Measurements from ENCODE around the gene SSR2. TPM values are rescaled to one million over a fixed set of nuclear protein-coding genes. Genes with fewer than 3 reads are reported as not detected.
"Not testable (repeated sequence)": the region's sequence is repeated elsewhere in the genome, so short reads cannot be mapped to it uniquely, and the experiment has no call there.

Gene SSR2
- total RNA-seq, 2 experiments from 2014 or later = 235 to 273 TPM

DNA sequence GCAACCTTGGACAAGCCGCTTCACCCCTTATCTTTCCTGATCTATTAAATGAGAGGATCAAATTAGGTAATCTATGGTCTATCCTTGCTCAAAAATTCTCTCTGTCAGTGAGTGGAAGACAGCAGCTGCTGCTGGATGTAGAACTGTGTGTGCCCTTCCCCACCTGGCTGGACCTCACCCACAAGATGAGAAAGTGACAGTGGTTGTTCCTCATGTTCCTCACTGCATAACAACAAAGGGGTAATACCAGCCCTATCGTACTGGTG lies 16.9 kb downstream of the SSR2 start:
- CTCF ChIA-PET = interaction anchor here (0.9 to 2.2 kb wide), 2 partner anchors 7 to 170 kb away, joined by 3 to 6 read pairs; no protein-coding TSS in a partner anchor
- POLR2A ChIA-PET = no interaction called here
- H3K36me3 Mint-ChIP-seq (ENCODE audit: low read depth) = peaks cover 17% of the 10 kb centered on the region
- no peaks in the 10 kb centered on the region for H3K27me3 Mint-ChIP-seq
- no peak overlapping the region for H3K4me3 Mint-ChIP-seq
- DNase-seq = no peak
- no peaks in the 10 kb centered on the region for H3K9me3 Mint-ChIP-seq
- peaks cover 34% of the 10 kb centered on the region for H3K4me1 Mint-ChIP-seq
- H3K27ac Mint-ChIP-seq = no peak overlapping the region

DNA sequence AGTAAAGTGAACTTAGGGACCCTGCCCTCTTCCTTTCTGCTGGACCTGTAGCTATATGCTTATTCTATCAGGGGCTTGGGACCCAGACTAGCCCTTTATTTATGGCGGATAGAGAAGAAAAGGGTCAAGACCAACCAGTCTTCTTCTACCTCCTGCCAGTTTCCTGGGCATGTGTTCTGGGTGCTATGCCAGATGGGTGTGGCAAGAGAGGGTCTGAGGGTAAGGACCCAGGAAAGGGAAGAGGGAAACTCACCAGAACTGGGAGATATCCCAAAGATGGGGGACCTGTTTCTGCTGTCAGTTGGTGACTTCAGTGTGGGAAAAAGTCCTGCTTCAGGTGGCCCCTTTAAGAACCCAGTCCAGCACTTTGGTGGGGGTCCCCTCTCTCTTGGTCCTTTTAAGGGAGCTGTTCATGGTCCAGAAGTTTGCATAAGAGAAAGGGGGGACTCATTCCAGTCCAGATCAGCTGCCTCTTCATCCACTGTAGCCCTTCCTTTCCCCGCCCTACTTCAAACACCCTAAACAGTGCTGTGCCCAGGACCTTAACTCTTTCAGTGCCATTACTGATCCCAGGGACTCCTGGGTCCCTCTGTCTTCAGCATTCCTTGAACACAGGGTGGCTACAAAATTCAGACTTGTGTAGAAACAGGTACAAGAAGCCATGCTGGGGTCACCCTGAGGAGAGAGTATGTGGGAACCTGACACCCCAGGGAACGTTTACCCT lies 18.4 kb downstream of the SSR2 start:
- H3K9me3 Mint-ChIP-seq = no peaks in the 10 kb centered on the region
- peak overlapping the region; percentile 56 for H3K27ac Mint-ChIP-seq
- H3K27me3 Mint-ChIP-seq = no peaks in the 10 kb centered on the region
- H3K36me3 Mint-ChIP-seq (ENCODE audit: low read depth) = peaks cover 11% of the 10 kb centered on the region
- ChIA-PET CTCF (interaction anchor here (1.1 to 2.0 kb wide), 2 partner anchors 13 to 40 kb away, joined by 3 to 11 read pairs; no protein-coding TSS in a partner anchor), POLR2A (no interaction called here)
- H3K4me1 Mint-ChIP-seq = peaks cover 28% of the 10 kb centered on the region
- H3K4me3 Mint-ChIP-seq = no peak overlapping the region
- no peak for DNase-seq

DNA sequence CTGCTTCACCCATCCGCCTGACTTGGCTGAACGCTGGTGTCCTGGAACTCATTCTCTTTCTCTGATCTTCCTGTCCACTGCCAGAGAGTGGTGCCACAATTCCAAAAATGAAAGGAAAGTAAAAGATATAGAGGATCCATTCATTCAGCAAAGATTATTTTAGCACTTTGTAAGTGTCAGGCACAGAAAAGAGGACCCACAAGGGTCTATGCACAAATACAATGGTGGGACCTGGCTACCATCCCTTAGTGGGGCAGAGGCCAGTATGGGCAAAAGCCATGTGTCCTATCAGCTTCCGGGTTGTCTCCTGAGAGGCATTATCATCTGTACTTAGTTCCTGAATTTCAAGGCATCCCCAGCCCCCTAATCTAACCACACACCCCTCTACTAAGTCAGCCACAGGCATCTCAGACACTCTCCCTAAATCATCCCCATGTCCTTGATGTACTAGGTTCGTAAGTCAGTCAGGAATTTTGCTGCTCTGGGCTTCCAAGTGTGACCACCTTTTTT lies 19.0 kb downstream of the SSR2 start:
- DNase-seq = no peak
- Mint-ChIP-seq H3K4me1 (peaks cover 27% of the 10 kb centered on the region), H3K27me3 (no peaks in the 10 kb centered on the region), H3K27ac (peak overlapping the region; percentile 56), H3K4me3 (no peak overlapping the region), H3K36me3 (ENCODE audit: low read depth) (peaks cover 5% of the 10 kb centered on the region), H3K9me3 (no peaks in the 10 kb centered on the region)
- ChIA-PET POLR2A (no interaction called here), CTCF (interaction anchor here (0.8 to 2.0 kb wide), 3 partner anchors 13 to 39 kb away, joined by 3 to 11 read pairs (median 3); no protein-coding TSS in a partner anchor)

DNA sequence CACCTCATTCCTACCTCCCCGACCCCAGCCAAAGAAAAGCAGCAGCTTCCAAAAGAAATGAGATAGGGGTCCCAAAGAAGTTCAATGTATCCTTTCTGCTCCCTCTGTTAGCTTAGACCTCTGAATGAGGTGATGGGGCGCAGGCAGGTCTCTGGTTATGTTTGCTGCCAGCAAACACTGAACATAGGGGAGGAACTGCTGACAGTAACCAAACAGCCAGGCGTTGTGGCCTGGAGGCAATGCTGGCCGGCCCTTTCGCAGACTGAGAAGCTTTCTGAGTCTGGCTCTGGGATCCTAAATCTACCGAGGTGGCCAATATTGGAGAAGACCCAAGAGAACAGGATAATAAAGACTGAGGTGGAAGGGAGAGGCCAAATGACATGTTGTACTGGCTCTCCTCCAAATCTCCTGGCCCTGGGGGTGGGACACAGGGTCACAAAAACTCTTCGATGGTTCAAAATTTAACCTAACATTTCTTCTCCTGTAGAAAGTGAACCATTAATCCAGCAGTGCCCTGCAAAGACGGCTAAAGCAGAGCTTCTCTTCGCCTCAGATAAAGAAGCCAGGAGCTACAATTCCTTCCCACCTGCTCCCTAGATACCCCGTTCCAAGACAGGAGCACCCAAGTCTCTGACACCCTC lies 19.6 kb downstream of the SSR2 start:
- H3K36me3 Mint-ChIP-seq (ENCODE audit: low read depth) = peaks cover 3% of the 10 kb centered on the region
- POLR2A ChIA-PET = no interaction called here

DNA sequence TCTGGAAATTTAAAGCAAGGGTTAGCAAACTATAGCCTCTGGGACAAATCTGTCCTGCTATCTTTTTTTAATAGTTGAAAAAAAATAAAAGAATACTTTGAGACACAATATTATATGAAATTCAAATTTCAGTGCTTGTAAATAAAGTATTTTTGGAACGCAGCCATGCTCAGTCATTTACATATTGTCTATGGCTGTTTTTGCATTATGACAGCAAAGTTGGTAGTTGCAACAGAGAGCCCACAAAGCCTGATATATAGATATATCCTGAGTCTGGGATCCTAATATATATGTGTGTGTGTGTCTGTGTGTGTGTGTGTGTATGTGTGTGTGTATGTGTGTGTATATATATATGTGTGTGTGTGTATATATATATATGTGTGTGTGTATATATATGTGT lies 20.8 kb downstream of the SSR2 start:
- ChIA-PET CTCF (interaction anchor here (2.7 kb wide), 1 partner anchor 11 kb away, joined by 14 read pairs; no protein-coding TSS in a partner anchor), POLR2A (no interaction called here)
- Mint-ChIP-seq H3K4me1 (peaks cover 23% of the 10 kb centered on the region), H3K36me3 (ENCODE audit: low read depth) (no peaks in the 10 kb centered on the region), H3K27ac (no peak overlapping the region), H3K27me3 (peaks cover 3% of the 10 kb centered on the region), H3K4me3 (no peak overlapping the region), H3K9me3 (no peaks in the 10 kb centered on the region)
- no peak for DNase-seq

More for the DNA sequence above, 19.6 kb downstream of the SSR2 start:
- CTCF ChIA-PET = interaction anchor here (0.8 to 2.0 kb wide), 3 partner anchors 12 to 39 kb away, joined by 3 to 11 read pairs (median 3); no protein-coding TSS in a partner anchor
- no peak overlapping the region for H3K4me3 Mint-ChIP-seq
- no peaks in the 10 kb centered on the region for H3K9me3 Mint-ChIP-seq
- DNase-seq = no peak
- H3K27ac Mint-ChIP-seq = no peak overlapping the region
- no peaks in the 10 kb centered on the region for H3K27me3 Mint-ChIP-seq
- peaks cover 25% of the 10 kb centered on the region for H3K4me1 Mint-ChIP-seq

DNA sequence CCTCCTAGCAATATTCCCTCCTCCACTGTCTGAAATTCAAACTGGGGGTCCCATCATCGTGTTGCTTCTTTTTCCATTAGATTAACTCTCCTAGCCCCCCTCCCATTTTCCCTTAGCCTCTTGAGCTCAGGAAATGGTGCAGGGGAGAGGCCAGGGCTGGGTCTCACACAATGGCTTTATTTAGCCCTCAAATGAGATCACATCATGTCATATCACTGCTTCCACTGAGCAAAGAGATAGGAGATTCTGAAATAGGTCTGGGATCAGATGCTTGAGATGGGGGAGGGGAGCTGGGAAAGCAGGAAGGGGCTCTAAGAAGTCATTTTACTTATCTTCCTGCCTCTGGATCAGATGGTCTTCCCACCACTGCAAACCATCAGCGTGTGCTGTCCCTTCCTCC lies 24.6 kb downstream of the SSR2 start:
- ChIA-PET CTCF (interaction anchor here (1.0 to 2.0 kb wide), 4 partner anchors 9 to 70 kb away, joined by 5 to 8 read pairs (median 6); no protein-coding TSS in a partner anchor), POLR2A (interaction anchor here (0.7 kb wide), 1 partner anchor 40 kb away, joined by 3 read pairs; no protein-coding TSS in a partner anchor)
- Mint-ChIP-seq H3K4me1 (peaks cover 10% of the 10 kb centered on the region), H3K36me3 (ENCODE audit: low read depth) (no peaks in the 10 kb centered on the region), H3K27me3 (peaks cover 3% of the 10 kb centered on the region), H3K4me3 (no peak overlapping the region), H3K27ac (no peak overlapping the region), H3K9me3 (no peaks in the 10 kb centered on the region)
- no peak for DNase-seq

DNA sequence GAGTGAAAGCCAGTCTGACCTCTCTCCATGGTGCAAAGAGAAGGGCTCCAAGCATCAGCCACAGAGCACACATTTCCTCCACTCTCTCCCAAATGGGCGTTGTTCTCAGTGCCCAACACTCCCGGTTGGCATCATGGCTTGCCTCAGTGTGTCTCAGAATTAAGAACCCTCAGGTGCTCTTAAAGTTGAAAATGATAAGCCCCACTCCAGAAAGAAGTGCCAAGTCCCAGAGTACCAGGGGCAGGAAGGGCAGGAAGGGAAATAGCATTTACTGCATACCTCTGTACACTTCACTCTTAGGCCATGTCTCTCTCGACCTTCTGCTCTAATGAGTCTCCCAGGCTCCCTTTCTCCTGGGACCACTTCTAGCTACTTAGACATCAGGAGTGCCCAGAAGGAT lies 27.2 kb downstream of the SSR2 start:
- no peak for DNase-seq
- ChIA-PET POLR2A (no interaction called here), CTCF (interaction anchor here (0.6 to 0.7 kb wide), 4 partner anchors 65 to 902 kb away, joined by 3 read pairs; no protein-coding TSS in a partner anchor)
- Mint-ChIP-seq H3K27me3 (peaks cover 3% of the 10 kb centered on the region), H3K4me1 (peaks cover 25% of the 10 kb centered on the region), H3K27ac (no peak overlapping the region), H3K9me3 (no peaks in the 10 kb centered on the region), H3K36me3 (ENCODE audit: low read depth) (no peaks in the 10 kb centered on the region), H3K4me3 (no peak overlapping the region)

DNA sequence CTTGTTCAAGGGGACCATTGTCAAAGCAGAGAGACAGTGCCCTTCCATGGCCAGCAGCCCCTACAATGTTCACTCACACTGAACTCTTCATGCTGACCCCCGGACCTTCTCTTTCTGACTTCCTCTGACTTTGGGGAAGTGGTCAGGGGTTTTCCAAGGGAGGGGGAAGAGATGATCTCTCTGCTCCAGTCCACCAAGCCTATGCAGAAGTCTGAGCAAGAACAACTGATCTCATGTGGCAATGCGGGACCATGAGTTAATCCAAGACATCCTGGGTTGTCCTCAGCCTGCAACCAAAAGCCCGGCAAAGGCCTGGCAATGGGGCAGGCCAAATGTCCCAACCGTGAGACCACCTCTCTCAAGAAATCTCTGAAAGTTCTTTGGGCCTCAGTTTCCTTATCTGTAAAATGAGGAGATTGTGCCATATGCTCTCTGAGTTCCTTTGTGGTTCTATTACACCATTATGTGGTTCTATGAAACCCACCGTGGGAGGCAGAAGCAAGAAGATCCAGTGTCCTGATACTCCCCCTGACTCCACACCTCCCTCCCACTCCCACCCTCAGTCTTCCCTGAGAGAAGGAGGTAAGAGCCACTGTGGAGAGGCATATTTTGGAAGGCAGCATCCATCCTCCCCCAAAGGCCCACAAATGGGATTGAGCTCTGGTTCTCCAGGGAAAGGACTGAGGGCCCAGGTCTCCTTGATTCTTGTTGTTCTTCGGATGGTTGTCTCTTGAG lies 30.6 kb downstream of the SSR2 start:
- Mint-ChIP-seq H3K27ac (no peak overlapping the region), H3K4me1 (peaks cover 21% of the 10 kb centered on the region), H3K9me3 (no peaks in the 10 kb centered on the region), H3K36me3 (ENCODE audit: low read depth) (no peaks in the 10 kb centered on the region), H3K4me3 (no peak overlapping the region), H3K27me3 (no peaks in the 10 kb centered on the region)
- ChIA-PET CTCF (interaction anchor here (0.5 to 4.1 kb wide), 27 partner anchors 8 to 739 kb away, joined by 3 to 38 read pairs (median 5); partner anchors contain the start of genes ARHGEF2, KHDC4 and RXFP4), POLR2A (interaction anchor here (0.9 to 1.3 kb wide), 3 partner anchors 50 to 56 kb away, joined by 3 to 7 read pairs (median 4); partner anchors contain the start of gene KHDC4)
- no peak for DNase-seq

DNA sequence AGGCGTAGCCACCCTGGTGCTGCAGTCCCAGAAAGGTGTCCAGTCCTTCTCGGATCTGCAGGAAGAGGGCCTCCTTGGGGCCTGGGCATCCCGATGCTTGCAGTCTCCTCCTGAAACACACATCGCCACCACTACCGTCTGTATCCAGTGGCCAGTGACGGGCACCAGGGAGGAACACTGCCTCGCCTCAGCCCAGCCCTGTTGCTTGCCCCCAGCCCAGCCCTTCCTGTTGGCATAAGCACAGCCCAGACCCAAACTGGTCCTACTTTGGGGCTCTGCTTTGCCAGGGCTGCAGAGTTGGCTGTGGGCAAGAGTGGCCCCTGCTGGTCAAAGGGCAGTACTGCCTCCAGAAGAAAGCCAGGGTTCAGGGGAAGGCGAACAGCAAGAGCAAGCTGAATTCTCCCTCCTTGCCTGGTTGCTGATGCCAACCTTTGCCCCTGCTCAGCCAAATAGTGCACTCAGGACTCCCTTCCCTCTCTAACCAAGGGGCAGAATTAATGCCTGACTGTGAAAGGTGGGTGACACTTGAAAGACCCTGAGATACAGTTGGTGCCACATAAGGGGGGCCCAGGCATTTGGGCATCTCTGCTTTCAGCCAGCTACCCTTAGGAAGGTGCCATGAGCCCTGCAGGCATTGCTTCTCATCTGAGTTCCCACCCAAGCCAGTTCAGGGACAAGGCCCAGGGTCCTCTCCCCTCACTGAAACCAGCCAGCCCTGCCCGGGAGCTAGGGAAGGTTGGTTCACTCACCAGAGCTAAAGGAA lies 31.3 kb downstream of the SSR2 start:
- no peak overlapping the region for H3K4me3 Mint-ChIP-seq
- H3K27me3 Mint-ChIP-seq = no peaks in the 10 kb centered on the region
- no peaks in the 10 kb centered on the region for H3K9me3 Mint-ChIP-seq
- POLR2A ChIA-PET = interaction anchor here (0.6 to 1.3 kb wide), 4 partner anchors 49 to 92 kb away, joined by 3 to 7 read pairs (median 4); partner anchors contain the start of gene KHDC4
- peaks cover 17% of the 10 kb centered on the region for H3K4me1 Mint-ChIP-seq
- CTCF ChIA-PET = interaction anchor here (0.5 to 4.1 kb wide), 28 partner anchors 9 to 739 kb away, joined by 3 to 38 read pairs (median 5); partner anchors contain the start of genes ARHGEF2, KHDC4 and RXFP4
- DNase-seq = peak; percentile 84
- H3K27ac Mint-ChIP-seq = peak overlapping the region; percentile 51
- H3K36me3 Mint-ChIP-seq (ENCODE audit: low read depth) = no peaks in the 10 kb centered on the region

DNA sequence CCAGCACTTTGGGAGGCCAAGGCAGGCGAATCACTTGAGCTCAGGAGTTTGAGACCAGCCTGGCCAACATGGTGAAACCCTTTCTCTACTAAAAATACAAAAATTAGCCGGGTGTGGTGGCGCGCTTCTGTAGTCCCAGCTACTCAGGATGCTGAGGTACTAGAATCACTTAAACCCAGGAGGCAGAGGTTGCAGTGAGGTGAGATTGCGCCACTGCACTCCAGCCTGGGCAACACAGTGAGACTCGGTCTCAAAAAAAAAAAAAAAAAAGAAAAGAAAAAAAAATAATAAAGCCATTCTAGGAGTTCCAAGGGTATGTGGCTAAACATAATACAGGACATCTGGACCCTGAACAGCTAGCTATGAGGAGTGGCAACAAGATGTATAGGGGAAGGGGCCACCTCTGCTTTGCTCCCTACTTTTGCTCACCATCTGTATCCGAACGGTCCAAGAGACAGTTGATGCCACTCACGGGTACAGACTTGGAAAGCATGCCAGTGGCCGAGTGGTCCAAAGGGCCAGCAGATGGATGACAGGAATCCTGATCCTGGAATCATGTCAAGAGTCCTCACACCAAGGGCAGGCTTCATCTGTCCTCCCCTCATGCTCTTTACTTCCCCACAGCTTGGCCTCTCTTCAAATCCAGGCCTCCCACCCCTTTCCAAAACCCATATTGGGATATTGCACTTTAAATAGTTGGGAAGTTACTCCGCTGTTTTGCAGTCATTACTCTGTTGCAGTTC lies 35.7 kb downstream of the SSR2 start:
- H3K4me1 Mint-ChIP-seq = peaks cover 54% of the 10 kb centered on the region
- H3K36me3 Mint-ChIP-seq (ENCODE audit: low read depth); H3K27me3 Mint-ChIP-seq; POLR2A ChIA-PET; H3K9me3 Mint-ChIP-seq; H3K4me3 Mint-ChIP-seq; H3K27ac Mint-ChIP-seq; DNase-seq: not testable (repeated sequence)
- CTCF ChIA-PET = interaction anchor here (0.6 to 2.7 kb wide), 4 partner anchors 11 to 351 kb away, joined by 3 to 15 read pairs (median 6); no protein-coding TSS in a partner anchor

DNA sequence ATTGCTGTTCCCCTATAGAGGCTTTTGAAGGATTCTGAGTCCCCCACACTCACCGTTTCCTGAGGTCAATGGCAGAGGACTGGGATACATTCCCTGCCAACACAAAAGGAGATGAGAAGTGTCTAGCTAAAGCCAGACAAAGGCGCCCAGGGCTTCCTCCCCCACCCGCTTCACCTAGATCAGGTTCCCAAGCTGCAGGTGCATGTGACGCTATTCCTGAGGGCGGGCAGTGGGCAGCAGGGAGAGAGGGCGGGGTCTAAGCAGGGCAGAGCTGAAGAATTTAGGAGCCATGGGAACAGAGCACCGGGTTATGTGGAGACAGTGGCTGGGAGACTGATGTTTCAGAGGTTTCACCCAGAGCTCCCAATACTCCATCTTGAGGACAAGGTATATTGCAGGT lies 36.4 kb downstream of the SSR2 start:
- no peak for DNase-seq
- POLR2A ChIA-PET = no interaction called here
- Mint-ChIP-seq H3K9me3 (no peaks in the 10 kb centered on the region), H3K4me1 (peaks cover 54% of the 10 kb centered on the region), H3K27me3 (no peaks in the 10 kb centered on the region), H3K27ac (peak overlapping the region; percentile 72), H3K36me3 (ENCODE audit: low read depth) (peaks cover 3% of the 10 kb centered on the region), H3K4me3 (no peak overlapping the region)
- CTCF ChIA-PET = interaction anchor here (0.6 to 2.7 kb wide), 7 partner anchors 10 to 352 kb away, joined by 3 to 15 read pairs (median 6); no protein-coding TSS in a partner anchor

All from activated CD4-positive, alpha-beta T cell treated with anti-CD3 and anti-CD28 coated beads, Interleukin-2, amount 10 ng/mL, durations not matched to agents 7 days and 5 days (primary cell).